ENCODE data around the gene MYO5C. TPM values are rescaled to one million over a fixed set of nuclear protein-coding genes. Genes with fewer than 3 reads are reported as not detected.
A peak's percentile ranks its signal among the peaks of the same experiment; 100 is the strongest.

The MYO5C gene
- total and polyA plus RNA-seq, 10 of the 15 experiments (the other 5 are each of a cell fraction or from before 2014, with no cell fraction given), result 0.29 to 1.3 (median 0.75) TPM

DNA sequence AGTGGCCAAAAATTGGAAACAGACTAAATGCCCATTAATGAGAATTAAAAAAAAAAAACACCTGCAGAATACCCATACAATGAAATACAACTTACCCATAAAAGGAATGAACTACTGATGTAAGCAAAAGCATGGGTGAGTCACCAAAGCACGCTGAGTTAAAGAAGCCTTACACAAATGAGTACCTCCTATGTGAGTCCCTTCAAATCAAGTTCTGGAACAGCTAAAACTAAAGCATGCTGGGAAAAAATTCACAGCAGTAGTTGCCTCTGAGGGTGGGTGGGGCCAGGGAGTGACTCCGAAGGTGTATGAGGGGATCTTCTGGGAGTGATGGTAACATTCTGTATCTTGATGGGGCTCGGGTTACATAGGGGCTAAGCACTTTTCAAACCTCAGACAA, 11.4 kb downstream of the MYO5C start:
- BruUV-seq (replicated peaks), result no TSS peak

GRCh38 chr15:52283281-52283680, 12.3 kb downstream of the MYO5C start:
- ChIA-PET CTCF (no interaction called here), SMC1A (ENCODE audit: uncharacterized antibody, unreplicated experiment) (no interaction called here), RAD21 (ENCODE audit: unreplicated experiment) (no interaction called here), POLR2A (interaction anchor here (0.6 kb wide), 1 partner anchor 399 kb away, joined by 3 read pairs; no protein-coding TSS in a partner anchor)
- FAIRE-seq (no peak), DNase-seq (ENCODE audit: low read depth, low spot score) (no peak), ATAC-seq (no peak)
- 71% methylated on average over 6 of the region's 6 CpGs for WGBS (ENCODE audit: insufficient coverage, insufficient replicate concordance, low lambda C conversion rate, missing lambda C conversion rate)
- no peak overlapping the region for H3K4me2 ChIP-seq (ENCODE audit: control insufficient read depth, insufficient read depth)
- no peaks in the 10 kb centered on the region for H3K4me1 ChIP-seq (ENCODE audit: control insufficient read depth, insufficient read depth, low read length)
- H3K4me3 ChIP-seq, result no peak overlapping the region
- H4K20me1 ChIP-seq (ENCODE audit: control insufficient read depth, insufficient read depth), result no peaks in the 10 kb centered on the region
- in situ Hi-C loops (cut with MboI) (no loop called here), intact Hi-C loops (cut with micrococcal nuclease; ENCODE audit: unreplicated experiment) (no loop called here)
- H3K9me3 ChIP-seq (replicated peaks; ENCODE audit: control insufficient read depth, insufficient read depth, low read length), result no peaks in the 10 kb centered on the region
- H3K79me2 ChIP-seq (ENCODE audit: control insufficient read depth, insufficient read depth, low read length), result no peaks in the 10 kb centered on the region
- H3K27me3 ChIP-seq (replicated peaks in 1 of 2; ENCODE audit: control insufficient read depth in 2 of 2, insufficient read depth in 2 of 2, low read length in 1 of 2), result no peaks in the 10 kb centered on the region
- BruUV-seq (replicated peaks), result no TSS peak
- H3K27ac ChIP-seq (ENCODE audit: control insufficient read depth, insufficient read depth), result no peak overlapping the region
- no peak overlapping the region for H3K9ac ChIP-seq (ENCODE audit: control insufficient read depth, insufficient read depth, low read length)
- no peak overlapping the region for H2AFZ ChIP-seq (ENCODE audit: control insufficient read depth, low read depth, low read length)
- no peaks in the 10 kb centered on the region for H3K36me3 ChIP-seq (ENCODE audit: control insufficient read depth in 2 of 2, insufficient read depth in 2 of 2, low read length in 1 of 2)
- TF ChIP-seq NFYA (IDR thresholded peaks at IDR 0.05; ENCODE audit: borderline replicate concordance, low read depth, low read length) (no peak), GATAD2B (conservative IDR thresholded peaks at IDR 0.05; ENCODE audit: low read depth) (no peak), MEF2B (IDR thresholded peaks at IDR 0.05; ENCODE audit: partially characterized antibody, poor library complexity, severe bottlenecking) (no peak), SMARCA5 (IDR thresholded peaks at IDR 0.05) (no peak), CHD4 (IDR thresholded peaks at IDR 0.05) (no peak), HDAC2 (IDR thresholded peaks at IDR 0.05) (no peak), NR2C1 (IDR thresholded peaks at IDR 0.05) (no peak), YBX1 (IDR thresholded peaks at IDR 0.05) (no peak)
- TF ChIP-seq, protein P1, sequence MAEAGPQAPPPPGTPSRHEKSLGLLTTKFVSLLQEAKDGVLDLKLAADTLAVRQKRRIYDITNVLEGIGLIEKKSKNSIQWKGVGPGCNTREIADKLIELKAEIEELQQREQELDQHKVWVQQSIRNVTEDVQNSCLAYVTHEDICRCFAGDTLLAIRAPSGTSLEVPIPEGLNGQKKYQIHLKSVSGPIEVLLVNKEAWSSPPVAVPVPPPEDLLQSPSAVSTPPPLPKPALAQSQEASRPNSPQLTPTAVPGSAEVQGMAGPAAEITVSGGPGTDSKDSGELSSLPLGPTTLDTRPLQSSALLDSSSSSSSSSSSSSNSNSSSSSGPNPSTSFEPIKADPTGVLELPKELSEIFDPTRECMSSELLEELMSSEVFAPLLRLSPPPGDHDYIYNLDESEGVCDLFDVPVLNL (IDR thresholded peaks at IDR 0.05; ENCODE audit: low read depth, low read length), result no peak
- TF ChIP-seq, protein P2, sequence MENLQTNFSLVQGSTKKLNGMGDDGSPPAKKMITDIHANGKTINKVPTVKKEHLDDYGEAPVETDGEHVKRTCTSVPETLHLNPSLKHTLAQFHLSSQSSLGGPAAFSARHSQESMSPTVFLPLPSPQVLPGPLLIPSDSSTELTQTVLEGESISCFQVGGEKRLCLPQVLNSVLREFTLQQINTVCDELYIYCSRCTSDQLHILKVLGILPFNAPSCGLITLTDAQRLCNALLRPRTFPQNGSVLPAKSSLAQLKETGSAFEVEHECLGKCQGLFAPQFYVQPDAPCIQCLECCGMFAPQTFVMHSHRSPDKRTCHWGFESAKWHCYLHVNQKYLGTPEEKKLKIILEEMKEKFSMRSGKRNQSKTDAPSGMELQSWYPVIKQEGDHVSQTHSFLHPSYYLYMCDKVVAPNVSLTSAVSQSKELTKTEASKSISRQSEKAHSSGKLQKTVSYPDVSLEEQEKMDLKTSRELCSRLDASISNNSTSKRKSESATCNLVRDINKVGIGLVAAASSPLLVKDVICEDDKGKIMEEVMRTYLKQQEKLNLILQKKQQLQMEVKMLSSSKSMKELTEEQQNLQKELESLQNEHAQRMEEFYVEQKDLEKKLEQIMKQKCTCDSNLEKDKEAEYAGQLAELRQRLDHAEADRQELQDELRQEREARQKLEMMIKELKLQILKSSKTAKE (IDR thresholded peaks at IDR 0.05; ENCODE audit: low read depth, poor library complexity, severe bottlenecking), result no peak

More for the DNA sequence above, 11.4 kb downstream of the MYO5C start:
- H3K4me2 ChIP-seq (ENCODE audit: control insufficient read depth, insufficient read depth), result no peak overlapping the region
- TF ChIP-seq NR2F1 (conservative IDR thresholded peaks at IDR 0.05) (no peak), IKZF2 (IDR thresholded peaks at IDR 0.05) (no peak), POU2F2 (IDR thresholded peaks at IDR 0.05; ENCODE audit: borderline replicate concordance, low read depth, low read length) (no peak), POLR2AphosphoS5 (IDR thresholded peaks at IDR 0.05; ENCODE audit: low read length) (no peak), ZNF24 (IDR thresholded peaks at IDR 0.05) (no peak), SMARCA5 (IDR thresholded peaks at IDR 0.05) (no peak)
- TF ChIP-seq, protein P2 (IDR thresholded peaks at IDR 0.05; ENCODE audit: low read depth, poor library complexity, severe bottlenecking), result no peak
- H2AFZ ChIP-seq (ENCODE audit: control insufficient read depth, low read depth, low read length), result no peak overlapping the region
- FAIRE-seq, result no peak
- in situ Hi-C loops (cut with MboI), result no loop called here
- no peaks in the 10 kb centered on the region for H3K4me1 ChIP-seq (ENCODE audit: control insufficient read depth, insufficient read depth, low read length)
- ChIA-PET SMC1A (ENCODE audit: uncharacterized antibody, unreplicated experiment) (no interaction called here), POLR2A (no interaction called here), RAD21 (ENCODE audit: unreplicated experiment) (no interaction called here), CTCF (no interaction called here)
- intact Hi-C loops (cut with micrococcal nuclease; ENCODE audit: unreplicated experiment), result no loop called here
- H3K9ac ChIP-seq (ENCODE audit: control insufficient read depth, insufficient read depth, low read length), result no peak overlapping the region
- no peaks in the 10 kb centered on the region for H3K27me3 ChIP-seq (replicated peaks in 1 of 2; ENCODE audit: control insufficient read depth in 2 of 2, insufficient read depth in 2 of 2, low read length in 1 of 2)
- DNase-seq (ENCODE audit: low read depth, low spot score), result no peak
- 8% methylated on average over 3 of the region's 3 CpGs for WGBS (ENCODE audit: insufficient coverage, insufficient replicate concordance, low lambda C conversion rate, missing lambda C conversion rate)
- no peaks in the 10 kb centered on the region for H3K79me2 ChIP-seq (ENCODE audit: control insufficient read depth, insufficient read depth, low read length)
- ATAC-seq, result peak; percentile 47
- H3K27ac ChIP-seq (ENCODE audit: control insufficient read depth, insufficient read depth), result no peak overlapping the region
- H3K36me3 ChIP-seq (ENCODE audit: control insufficient read depth in 2 of 2, insufficient read depth in 2 of 2, low read length in 1 of 2), result no peaks in the 10 kb centered on the region
- H3K4me3 ChIP-seq, result no peak overlapping the region
- no peaks in the 10 kb centered on the region for H4K20me1 ChIP-seq (ENCODE audit: control insufficient read depth, insufficient read depth)
- H3K9me3 ChIP-seq (replicated peaks; ENCODE audit: control insufficient read depth, insufficient read depth, low read length), result no peaks in the 10 kb centered on the region

Measured in GM12878 (cell line).